ENCODE measurements around the gene DVL1.

DVL1 gene

DNA sequence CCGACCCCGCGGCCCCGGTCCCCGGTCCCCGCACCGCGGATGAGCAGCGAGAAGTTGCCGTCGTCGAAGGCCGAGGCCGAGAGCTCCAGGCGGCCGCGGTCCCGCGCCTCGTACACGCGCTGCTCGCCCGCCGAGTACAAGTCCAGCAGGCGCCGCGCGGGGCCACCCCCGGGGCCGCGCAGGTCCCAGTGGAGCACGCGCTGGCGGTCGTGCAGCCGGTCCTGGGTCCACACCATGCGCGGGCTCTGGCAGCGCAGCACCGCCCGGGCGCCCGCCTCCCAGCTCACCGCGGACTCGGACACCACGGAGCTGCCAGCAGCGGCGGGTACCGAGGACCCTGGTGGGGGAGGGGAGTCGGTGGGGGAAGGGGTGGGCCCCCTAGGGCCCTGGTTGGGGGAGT, 6.2 kb upstream of the DVL1 start:
- ATAC-seq = peak in 1 of 2 donors; percentile 28

DNA sequence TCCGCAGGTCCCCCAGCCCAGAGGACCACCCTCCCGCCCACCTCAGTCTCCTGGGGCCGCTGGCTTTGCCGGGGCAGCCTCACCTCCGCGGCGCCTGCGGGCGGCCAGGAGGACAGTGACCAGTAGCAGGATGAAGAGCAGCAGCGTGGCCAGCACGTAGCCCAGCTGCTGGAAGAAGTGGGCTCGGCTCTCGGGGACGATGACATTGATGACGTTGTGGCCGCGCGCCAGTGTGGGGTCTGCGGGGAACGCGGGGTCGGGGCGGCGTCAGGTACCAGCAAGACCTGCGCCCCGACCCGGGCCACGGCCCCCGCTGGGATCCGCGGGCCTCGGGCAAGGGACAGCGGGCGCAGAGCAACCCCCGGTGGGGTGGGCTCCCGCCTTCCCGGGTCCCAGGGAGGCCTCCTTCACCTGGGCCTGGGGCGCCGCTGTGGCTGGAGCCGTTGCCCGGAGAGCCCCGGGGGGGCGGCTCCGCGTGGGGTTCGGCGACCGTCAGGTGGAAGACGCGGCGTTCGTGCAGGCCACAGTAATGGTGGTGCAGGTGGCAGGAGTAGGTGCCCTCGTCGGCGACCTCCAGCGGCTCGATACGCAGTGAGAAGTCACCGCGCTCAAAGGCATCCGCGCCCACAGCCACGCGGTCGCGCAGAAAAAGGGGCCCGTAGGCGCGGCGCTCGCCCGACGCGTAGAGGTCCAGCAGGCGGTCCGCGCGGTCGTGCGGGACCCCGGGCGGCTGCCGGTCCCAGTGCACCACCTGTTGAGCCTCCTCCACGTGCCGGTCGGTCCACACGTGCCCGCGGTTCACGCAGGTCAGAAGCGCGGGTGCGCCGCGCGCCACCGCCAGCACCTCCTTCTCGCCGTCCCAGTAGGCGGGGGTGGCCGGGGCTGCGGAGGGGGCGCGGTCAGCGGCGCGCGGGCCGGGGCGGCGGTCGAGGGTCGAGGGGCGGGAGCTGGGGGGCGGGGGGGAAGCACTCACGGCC, 5.3 kb upstream of the DVL1 start:
- no peak for ATAC-seq

DNA sequence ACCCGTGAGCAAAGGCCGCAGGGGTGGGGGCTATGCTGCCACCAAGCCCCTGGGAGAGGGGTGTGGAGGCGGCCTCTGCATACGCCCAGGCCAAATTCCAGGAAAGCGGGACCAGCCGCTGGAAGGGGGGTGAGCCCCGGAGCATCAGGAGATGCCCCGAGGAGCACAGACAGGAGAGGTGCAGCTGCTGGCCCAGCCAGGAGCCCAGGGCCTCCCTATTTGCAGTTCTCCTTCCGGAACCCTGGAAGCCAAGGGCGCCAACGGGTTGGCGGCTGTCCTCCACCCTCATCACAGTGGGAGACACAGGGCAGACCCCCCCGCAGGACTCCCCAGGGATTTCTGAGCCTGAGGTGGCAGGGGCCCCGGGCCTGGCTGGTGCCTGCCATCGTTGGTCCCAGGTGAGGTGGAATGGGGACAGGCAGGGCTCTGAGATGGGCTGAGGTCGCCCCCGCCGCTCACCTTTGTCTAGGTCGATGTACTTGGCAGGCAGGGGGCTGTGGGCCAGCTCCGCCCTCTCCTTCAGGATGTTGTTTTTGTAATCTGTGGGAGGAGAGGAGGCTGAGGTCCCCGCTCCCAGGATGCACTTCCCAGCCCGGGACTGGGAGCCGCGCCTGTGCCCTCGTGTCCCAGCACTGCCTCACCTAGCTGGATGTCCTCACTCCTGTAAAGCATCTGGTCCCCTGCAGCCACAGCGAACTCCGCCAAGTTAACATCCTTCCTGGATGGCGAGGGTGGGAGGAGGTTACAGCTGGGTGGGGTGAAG, 4.4 kb upstream of the DVL1 start:
- no peak for ATAC-seq

DNA sequence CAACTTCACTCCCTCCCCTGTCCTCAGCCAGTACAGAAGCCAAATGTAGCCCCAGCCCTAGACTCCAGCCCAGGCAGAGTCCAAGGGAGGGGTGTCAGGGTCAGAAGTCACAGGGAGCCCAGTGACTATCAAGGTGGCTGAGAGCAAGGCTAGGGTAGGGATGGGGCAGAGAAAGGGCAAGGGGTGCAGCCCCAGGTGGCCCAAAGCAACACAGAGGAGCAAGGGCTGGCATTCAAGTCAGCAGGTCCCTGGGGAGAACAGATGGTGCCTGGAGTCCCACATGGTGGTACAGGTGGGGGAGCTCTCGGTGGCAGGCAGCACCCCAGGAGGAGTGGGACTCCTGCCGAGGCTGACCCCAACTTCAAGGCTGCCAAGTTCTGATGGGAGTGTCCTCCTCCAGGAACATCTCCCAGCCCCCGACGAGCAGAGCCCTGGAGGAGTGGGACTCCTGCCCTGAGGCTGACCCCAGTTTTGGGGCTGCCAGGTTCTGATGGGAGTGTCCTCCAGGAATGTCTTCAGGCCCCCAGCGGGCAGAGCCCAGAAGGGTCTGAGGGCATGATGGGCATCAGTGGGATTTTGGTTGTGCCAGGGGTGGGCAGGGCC, 3.7 kb upstream of the DVL1 start:
- ATAC-seq = no peak

DNA sequence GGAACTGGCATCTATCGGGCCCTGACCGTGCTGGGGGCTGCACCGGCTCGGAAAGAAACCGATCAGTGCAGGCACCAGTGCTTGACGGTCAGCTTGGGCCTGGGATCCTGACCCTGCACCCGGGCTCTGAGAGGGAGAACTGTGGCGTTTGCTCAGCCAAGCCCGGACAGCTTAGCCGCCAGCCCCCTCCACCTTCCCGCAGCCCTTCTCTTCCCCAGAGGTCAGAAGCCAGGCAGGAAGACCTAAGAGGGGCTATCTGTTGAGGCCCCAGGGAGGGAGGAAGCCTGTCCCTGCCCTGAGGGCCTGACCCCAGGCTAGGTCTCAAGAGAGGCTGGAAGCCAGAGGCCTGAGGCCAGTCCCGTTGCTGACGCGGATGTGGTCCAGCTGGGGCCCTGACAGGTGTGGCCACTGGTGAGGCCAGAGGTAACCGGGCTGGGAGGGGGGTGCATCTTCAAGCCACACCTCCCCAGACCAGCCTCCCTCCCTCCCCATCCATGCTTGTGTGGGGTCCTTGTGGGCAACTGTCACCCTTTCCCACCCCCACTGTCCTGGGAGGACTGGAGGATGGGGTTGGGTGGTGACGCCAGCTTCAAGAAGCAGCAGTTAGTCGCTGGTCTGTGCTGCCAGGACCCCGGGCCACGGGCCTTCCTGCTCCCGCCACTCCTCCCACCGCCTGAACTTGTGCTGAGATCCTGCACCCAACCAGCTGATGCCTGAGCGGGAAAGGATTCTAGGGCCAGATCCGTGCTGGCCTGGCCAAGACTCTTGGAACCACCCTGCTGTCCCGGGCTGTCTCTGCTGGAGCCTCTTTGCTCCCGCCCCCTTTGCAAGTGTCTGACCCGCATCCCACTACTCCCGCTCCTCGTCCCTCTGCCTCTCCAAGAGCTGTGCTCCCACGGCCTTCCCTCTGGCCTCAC, 2.6 kb upstream of the DVL1 start:
- no peak for ATAC-seq

DNA sequence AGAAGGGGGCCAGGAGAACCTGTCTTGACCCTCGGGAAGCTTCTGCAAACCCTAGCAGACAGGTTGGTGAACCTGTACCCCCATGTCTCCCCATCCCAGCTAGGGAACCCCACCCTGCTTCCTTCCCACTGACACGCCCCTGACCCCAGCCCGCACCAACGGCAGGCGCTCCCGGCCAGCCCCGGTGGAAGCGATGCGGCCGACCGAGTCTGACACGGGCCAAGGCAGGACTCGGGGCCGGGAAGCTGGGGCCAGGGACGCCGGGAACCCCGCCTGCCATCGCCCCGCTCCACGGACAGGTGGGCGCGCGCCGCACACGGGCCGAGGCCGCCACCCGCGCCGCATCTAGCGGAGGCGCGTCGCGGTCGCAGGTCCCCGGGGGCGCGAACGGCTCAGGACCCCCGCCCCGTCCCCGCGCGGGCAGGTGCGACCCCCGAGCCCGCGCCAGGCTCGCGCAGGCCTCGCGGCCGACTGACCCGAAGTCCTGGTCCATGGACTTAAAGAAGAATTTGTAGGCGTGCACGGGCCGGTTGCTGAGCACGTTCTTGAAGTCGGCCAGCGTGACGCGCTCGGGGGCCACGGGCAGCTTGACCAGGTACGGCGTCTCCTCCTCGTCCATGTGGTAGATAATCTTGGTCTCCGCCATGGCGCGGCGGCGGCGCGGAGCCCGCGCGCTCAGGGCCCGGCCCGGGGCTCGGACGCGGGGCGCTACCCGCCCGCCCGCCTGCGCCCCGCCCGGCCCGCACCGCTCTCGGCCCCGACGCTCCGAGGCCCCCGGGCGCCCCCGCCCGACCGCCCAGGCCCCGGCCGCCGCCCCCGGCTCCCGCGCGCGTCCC, 580 bp downstream of the DVL1 start:
- ATAC-seq = peak; percentile 27 to 36

DNA sequence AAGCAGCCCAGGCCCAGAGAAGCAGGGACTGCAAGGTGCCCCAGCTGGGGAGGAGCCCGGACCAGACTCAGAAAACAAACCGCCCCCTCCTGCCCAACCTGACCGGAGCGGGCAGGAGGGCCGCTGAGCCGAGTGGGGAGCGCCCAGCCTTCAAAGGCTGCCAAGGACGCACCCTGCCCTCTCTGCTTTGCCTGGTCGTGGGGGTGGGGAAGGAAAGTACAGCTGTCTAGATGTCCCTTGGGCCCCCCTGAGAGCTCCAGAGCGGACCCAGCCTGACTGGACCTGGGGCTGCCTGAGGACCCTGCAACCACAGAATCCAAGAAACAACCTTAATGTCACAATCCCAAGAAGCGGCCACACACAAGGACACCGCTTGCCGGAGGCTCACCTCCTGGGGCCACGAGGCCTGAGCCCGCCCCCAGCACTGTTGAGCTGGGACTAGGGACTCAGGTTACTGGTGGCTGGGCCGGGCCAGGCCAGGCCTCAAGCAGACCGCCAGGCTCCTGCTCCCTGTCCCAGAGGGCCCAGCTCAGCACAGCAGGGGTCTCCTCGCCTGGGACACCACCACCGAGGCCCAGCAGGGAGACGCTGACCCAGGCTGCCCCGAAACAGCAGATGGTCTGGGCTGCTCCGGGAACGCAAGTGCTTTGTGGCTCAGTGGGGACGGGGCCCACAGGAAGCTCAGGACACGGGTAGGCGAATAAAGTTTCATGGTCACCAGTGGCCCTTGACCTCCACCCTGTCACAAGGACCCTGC, 1.4 kb downstream of the DVL1 start:
- ATAC-seq = no peak

DNA sequence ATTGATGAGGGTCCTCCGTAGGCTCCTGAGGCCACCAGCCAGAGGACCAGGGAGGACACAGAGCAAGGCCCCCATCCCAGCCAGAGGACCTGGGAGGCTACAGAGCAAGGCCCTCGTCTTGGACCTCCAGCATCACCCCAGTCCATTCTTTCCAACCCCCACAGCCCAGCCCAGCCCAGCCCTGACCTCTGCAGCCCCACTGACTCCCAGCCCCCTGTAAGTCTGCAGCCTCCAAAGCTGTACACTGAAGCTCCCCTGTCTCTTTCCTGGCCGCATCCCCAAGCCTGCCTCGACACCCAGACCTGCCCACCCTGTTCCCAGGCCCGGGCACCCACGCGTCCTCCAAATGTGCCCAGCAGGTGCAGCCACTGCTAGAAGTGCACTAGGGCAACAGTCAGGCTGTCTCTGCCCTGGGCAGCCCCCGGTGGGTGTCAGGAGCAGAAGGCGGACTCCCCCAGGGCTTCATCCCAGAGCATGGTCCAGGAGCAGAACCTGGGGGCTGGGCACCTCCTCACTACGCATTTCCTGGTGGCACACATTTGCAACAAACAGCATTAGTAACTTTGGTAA, 2.1 kb downstream of the DVL1 start:
- no peak for ATAC-seq

DNA sequence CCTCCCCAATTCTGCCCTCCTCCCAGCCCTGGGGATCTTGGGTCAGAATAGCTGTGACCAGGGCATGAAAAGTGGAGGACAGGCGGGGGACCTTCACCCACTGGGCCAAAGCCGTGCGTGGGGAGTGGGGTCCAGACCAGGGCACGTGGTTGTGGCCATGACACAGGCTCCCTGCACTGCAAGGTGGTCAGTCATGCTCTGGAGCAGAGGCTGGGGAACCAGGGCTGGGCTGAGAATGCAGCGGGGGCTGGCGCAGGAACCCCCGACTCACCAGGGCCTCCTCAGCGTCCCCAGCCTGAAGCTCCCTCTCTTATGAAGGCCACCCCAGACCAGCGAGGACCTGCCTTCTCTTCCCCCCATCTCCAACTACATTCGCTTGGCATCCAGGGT, 2.7 kb downstream of the DVL1 start:
- no peak for ATAC-seq

DNA sequence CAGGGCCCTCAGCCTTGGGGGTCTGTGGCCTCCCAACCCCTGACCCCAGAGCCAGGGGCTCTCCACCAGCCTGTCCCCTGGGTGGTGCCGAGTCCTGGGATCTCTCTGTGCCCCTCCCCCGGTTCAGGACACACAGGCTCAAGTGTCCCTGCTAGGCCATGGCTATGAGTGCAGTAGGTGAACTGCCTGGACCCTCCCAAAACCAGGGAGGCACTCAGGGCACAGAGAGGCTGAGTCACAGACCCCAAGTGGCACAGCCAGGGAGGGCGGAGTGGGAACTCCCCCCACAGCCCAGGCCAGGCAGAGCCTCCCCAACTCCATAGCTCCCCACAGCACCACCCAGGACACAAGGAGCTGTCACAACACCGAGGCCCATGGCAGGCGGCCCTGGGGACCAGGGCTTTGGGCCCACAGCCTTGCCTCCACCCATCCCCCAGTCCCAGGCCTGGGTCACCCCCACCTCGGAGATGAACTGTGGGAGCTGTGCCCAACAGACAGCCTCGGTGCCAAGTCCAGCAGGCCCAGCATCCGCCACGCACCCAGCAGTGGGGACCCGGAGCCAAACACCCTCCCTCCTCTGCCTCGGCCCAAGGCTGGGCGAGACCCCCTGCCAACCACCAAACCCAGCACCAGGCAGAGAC, 3.2 kb downstream of the DVL1 start:
- no peak for ATAC-seq

DNA sequence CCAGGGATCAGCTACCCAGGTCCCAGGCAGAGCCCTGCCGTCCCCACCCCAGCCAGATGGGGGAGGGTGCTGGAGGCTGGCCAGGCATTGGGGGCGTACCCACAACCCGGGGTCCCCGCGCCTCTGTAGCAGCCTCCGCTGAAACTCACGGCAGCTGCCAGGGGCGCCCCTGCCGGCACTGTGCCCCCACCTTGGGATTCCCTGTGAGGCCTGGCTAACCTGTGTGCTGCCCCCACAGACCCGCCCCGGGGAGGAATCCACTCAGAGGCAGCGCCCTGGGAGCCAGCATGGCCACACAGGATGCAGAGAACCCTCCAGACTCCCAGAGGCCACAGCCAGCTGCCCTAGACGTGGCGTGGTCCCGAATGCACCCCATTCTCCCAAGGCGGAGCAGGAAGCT, 3.8 kb downstream of the DVL1 start:
- no peak for ATAC-seq

DNA sequence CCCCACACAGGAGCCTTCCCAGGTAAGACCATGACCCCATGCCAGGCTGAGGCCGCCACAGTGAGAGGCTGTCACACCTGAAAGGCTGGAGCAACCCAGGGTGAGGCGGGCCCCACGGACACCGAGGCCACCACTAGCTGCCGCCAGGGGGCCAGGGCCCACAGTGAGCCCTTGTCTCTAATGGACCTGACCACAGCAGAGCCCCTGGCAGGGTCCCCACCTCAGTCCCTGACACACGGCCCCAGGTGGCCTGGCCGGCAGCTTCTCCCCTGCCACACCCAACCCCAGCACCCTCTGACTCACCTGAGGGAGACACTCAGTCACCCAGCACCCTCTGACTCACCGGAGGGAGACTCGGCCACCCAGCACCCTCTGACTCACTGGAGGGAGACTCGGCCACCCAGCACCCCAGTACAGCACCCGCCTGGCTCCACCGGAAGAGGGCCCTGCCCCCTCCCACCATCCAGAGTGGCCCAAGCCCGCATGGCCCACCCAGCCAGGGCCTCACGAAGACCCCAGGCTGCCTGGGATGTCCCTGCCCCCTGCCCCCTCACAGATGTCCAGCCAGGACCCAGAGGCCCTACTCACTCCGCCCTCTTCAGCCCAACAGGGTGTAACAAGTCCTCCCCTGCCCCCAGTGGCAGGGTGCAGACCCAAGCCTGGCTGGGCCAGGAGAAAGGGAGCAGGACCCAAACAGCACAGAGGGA, 4.4 kb downstream of the DVL1 start:
- ATAC-seq = peak; percentile 73

DNA sequence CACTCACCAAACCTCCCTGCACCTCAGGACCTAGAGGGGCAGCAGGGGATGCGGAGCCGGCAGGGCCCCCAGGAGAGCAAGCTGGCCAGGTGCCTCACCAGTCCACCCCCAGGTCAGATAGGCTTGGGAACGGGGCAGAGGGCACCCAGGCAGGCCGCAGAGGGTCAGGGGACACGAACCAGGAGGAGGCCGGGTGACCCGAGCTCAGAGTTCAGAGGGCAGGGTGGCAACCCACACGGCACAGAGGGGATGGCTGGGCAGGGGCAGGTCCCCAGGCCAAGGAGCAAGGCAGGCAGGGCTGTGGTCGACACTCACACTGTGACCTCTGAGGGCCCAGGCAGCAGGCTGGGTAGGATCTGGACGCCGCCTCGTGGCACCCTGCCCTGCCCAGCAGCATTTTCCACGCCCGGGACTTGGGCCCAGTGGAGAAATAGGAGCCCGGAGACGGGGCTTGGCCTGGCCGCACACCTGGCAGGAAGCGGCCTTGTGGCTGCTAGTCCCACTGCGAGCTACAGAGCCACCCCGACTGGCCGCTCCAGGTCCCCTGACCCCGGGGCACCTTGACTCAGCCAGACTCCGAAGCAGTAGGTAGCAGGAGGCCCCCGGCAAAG, 5.3 kb downstream of the DVL1 start:
- no peak for ATAC-seq

DNA sequence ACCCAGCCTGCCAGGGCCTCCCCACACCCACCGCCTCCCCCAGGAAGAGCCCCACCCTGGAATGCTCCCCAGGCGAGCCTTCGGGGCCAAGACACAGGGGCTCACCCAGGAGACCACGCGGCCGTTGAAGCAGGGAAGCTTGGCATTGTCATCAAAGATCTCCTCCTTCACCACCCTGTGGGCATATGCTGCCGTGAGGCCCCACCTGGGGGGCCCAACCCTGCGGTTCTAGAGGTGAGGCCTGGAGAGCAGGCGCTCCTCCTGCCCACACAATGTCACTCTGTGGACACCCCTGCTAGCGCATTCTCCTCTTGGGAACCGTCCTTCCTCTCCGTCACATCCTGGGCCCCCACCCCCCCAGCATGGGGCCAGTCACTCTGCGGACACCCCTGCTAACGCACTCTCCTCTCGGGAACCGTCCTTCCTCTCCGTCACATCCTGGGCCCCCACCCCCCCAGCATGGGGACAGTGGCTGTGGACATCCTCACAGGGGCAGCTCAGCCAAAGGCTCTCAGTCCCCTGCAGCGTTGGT, 6.6 kb downstream of the DVL1 start:
- ATAC-seq = no peak

DNA sequence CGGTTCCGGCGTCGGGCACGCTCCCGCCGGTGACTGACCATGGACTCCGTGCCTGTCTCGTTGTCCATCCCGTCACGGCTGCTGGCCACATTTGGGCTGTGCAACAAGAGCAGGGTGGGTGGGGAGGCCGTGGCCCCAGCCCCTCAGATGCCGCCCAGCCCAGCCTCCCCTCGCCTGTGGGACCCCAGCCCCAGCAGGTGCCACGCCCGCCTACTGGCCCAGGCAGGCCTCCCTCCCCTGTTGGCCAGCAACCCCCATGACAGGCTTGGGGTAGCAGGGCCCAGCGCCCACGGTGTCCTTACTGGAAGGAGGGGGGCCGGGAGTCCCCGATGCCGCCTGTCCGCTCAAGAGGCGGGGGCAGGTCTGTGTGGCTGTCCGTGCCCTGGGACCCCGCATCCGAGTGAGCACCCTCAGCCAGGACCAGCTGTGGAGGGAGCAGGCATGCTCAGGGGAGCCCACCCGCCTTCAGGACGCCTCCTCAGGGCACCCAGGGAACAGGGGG, 7.1 kb downstream of the DVL1 start:
- no peak for ATAC-seq

DNA sequence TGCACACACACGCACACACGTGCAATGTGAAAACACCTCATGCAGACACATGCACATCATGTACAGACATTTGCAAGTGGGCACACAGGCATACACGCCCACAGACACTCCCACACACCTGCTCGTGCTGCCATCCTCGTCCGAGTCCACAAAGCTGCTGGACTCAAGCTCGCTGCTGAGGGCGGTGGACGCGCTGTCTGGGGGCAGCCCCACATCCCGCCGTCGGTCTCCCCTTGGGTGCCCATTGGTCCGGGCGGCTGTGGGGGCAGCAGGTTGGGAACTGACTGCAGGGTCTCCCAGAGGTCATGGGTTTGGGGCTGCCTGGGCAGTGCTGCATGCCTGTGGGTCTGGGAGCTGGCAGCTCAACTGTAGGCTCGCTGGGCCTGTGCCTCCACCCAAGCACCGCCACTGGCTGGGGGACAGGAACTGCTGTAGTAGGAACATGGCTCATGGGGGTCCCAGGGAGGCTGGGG, 7.6 kb downstream of the DVL1 start:
- ATAC-seq = no peak

DNA sequence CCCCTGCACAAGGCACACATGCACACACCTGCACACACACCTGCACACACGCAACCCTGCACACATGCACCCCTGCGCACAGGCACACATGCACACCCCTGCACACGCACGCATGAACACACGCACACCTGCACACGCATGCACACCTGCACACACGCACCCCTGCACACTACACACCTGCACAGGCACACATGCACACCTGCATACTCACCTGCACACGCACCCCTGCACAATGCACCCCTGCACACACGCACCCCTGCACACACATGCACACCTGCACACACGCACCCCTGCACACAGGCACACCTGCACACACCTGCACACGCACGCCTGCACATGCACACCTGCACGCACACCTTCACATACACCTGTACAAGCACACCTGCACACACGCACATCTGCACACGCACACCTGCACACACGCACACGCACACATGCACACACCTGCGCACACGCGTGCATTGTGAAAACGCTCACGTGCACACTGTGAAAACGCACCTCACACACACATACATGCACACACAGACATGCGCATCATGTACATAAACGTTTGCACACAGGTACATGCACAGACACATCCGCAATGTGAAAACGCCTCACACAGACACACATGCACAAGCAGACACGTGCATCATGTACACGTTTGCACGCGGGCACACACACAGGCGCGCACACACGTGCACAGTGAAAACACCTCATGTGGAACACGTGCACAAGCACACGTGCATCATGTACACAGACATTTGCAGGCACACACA, 8.2 kb downstream of the DVL1 start:
- no peak for ATAC-seq

Measured in activated CD4-positive, CD25-positive, alpha-beta regulatory T cell treated with anti-CD3 and anti-CD28 coated beads, Interleukin-2, amount 50 U/mL, for 24 hours (primary cell).